D721Med (cell line): Measurements from ENCODE around the gene CDC42SE2.

Source experiments
- DNase-seq: peaks from one replicate; pipeline ENCODE4 v3.0.0; 2011; ENCODE audit warnings: low spot score; ENCODE audit not compliant: insufficient read length
- FAIRE-seq: peaks from 2 replicates; lab custom pipeline; 2011; peaks lifted over from hg19 to GRCh38; lab: Jason Lieb, UNC
- CTCF ChIP-seq: IDR thresholded peaks from 2 replicates; pipeline ENCODE4 v1.5.1; 2012; ENCODE audit warnings: mild to moderate bottlenecking, control low read depth; ENCODE audit not compliant: insufficient read depth; ENCODE audit errors: missing control alignments

The CDC42SE2 gene

GRCh38 chr5:131366428-131366827 is 102.6 kb downstream of the CDC42SE2 start:
- FAIRE-seq = no peak
- no peak for TF ChIP-seq CTCF
- DNase-seq = no peak

GRCh38 chr5:131367219-131367860 is 103.5 kb downstream of the CDC42SE2 start:
- peak; percentile 21 for FAIRE-seq
- no peak for DNase-seq
- no peak for TF ChIP-seq CTCF

- FAIRE-seq (no peak), DNase-seq (no peak)
- no peak for TF ChIP-seq CTCF
Measured at GRCh38 chr5:131368866-131369265, 105.0 kb downstream of the CDC42SE2 start.

GRCh38 chr5:131369558-131369957 is 105.7 kb downstream of the CDC42SE2 start:
- no peak for DNase-seq
- peak; percentile 21 for FAIRE-seq
- TF ChIP-seq CTCF = no peak

GRCh38 chr5:131371835-131372234 is 108.0 kb downstream of the CDC42SE2 start:
- DNase-seq = no peak
- no peak for TF ChIP-seq CTCF
- peak; percentile 11 for FAIRE-seq

- FAIRE-seq = no peak
- no peak for TF ChIP-seq CTCF
Measured at GRCh38 chr5:131373265-131373664, 109.4 kb downstream of the CDC42SE2 start.

GRCh38 chr5:131375351-131375750 is 111.5 kb downstream of the CDC42SE2 start:
- TF ChIP-seq CTCF = no peak
- DNase-seq = no peak
- no peak for FAIRE-seq

More at GRCh38 chr5:131373265-131373664, 109.4 kb downstream of the CDC42SE2 start:
- DNase-seq = no peak
